K562 (cell line): ENCODE results near the gene SLC22A12. TPM values are rescaled to one million over a fixed set of nuclear protein-coding genes. Genes with fewer than 3 reads are reported as not detected.

Experiments used
- CBX3 ChIP-seq, 2 experiments: IDR thresholded peaks; 1 replicate in 1 of 2; 2 replicates in 1 of 2; pipeline ENCODE4 v1.6.1; 2012; ENCODE audit warnings: inconsistent platforms in 2 of 2, low read length in 2 of 2, borderline replicate concordance in 1 of 2, control low read depth in 1 of 2
- CREB5 ChIP-seq: fragments of 250-450 bp; sonication (Bioruptor Pico); IDR thresholded peaks from 2 replicates; pipeline ENCODE4 v1.5.0; 2020; ENCODE audit warnings: mild to moderate bottlenecking
- KDM1A ChIP-seq, 2 experiments: fragments of 450-650 bp; IDR thresholded peaks; 2 replicates each; pipeline ENCODE4 v1.6.1; 2016; ENCODE audit warnings: mild to moderate bottlenecking in 2 of 2
- PML ChIP-seq: IDR thresholded peaks from 2 replicates; pipeline ENCODE4 v1.6.1; 2012; ENCODE audit warnings: low read length, inconsistent platforms
- PRDM10 ChIP-seq: fragments of 450-650 bp; IDR thresholded peaks from 2 replicates; pipeline ENCODE4 v1.6.1; 2018; ENCODE audit not compliant: partially characterized antibody
- ZNF384 ChIP-seq: IDR thresholded peaks from 2 replicates; pipeline ENCODE4 v1.6.1; 2012; ENCODE audit warnings: low read depth, low read length, improper control_type of control experiment
- polyA plus RNA-seq, 8 experiments: library from polyadenylated mRNA; depleted of rRNA in 4 of 8; stranded (reverse) in 5 of 8; unstranded in 3 of 8; fragments of >200 nt; fragmentation: Nextera tagmentation in 2 of 8; fragmentation: Illumina TruSeq in 1 of 8; extraction: Ambion mirVana in 2 of 8; extraction: Trizol in 1 of 8; gene quantifications; 2 replicates each; pipeline versions ENCODE4 v1.2.1 to v1.2.3, GENCODE V29; 2011 to 2014; ENCODE audit warnings: inconsistent platforms in 1 of 8, missing spikeins in 1 of 8
- total RNA-seq, 7 experiments: library from RNA; depleted of rRNA in 6 of 7; stranded (reverse); fragments of >200 nt in 6 of 7; fragmentation: Illumina TruSeq in 2 of 7; extraction: Trizol in 2 of 7; gene quantifications; 2 replicates each; pipeline versions ENCODE4 v1.2.1 to v1.2.3, GENCODE V29; 2011 to 2021; ENCODE audit warnings: low replicate concordance in 1 of 7

Gene SLC22A12
- total and polyA plus RNA-seq, 9 of the 15 experiments (the other 6 are each of a cell fraction or from before 2014, with no cell fraction given): not detected

GRCh38 chr11:64544616-64545296 is 46.3 kb upstream of the SLC22A12 start (continued):
- TF ChIP-seq PRDM10 (no peak), KDM1A (IDR thresholded peaks at IDR 0.05) (no peak), CREB5 (CRISPR knock-in tag) (no peak), CBX3 (IDR thresholded peaks at IDR 0.05; ENCODE audit: borderline replicate concordance in 1 of 2, low read length in 2 of 2) (no peak), ZNF384 (no peak), PML (no peak)
